ENCODE data around the gene CHEK2. TPM values are rescaled to one million over a fixed set of nuclear protein-coding genes. Genes with fewer than 3 reads are reported as not detected.

Gene CHEK2
- total and polyA plus RNA-seq, 9 donors, result 4.1 to 18.2 (median 10.2) TPM

DNA sequence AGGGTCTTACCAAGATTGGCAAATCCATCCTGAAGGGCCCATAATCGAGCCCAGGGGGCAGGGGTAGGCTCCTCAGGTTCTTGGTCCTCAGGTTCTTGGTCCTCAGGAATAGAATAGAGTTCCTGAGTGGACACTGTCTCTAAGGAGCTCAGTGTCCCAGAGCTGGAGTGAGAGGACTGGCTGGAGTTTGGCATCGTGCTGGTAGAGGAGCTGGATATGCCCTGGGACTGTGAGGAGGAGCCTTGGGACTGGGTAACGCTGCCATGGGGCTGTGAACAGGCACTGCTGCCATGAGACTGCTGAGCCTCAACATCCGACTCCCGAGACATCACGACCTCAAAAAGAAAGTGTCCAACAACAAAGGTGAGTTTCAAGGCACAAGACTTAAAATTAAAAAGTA lies 7.2 kb downstream of the CHEK2 start:
- H3K4me3 ChIP-seq, result no peak overlapping the region
- no peaks in the 10 kb centered on the region for H3K27me3 ChIP-seq
- WGBS, 3 donors, result 93 to 94% (median 93%) methylated on average over 6 of the region's 6 CpGs
- no peaks in the 10 kb centered on the region for H3K4me1 ChIP-seq (ENCODE audit: insufficient read depth)
- no peak for DNase-seq
- H3K27ac ChIP-seq, result no peak overlapping the region
- no peaks in the 10 kb centered on the region for H3K9me3 ChIP-seq
- no peaks in the 10 kb centered on the region for H3K36me3 ChIP-seq
- intact Hi-C loops (cut with DNase I), result no loop called here
- TF ChIP-seq POLR2A (IDR thresholded peaks at IDR 0.05) (no peak), EP300 (IDR thresholded peaks at IDR 0.05) (no peak)
- TF ChIP-seq, protein P1, sequence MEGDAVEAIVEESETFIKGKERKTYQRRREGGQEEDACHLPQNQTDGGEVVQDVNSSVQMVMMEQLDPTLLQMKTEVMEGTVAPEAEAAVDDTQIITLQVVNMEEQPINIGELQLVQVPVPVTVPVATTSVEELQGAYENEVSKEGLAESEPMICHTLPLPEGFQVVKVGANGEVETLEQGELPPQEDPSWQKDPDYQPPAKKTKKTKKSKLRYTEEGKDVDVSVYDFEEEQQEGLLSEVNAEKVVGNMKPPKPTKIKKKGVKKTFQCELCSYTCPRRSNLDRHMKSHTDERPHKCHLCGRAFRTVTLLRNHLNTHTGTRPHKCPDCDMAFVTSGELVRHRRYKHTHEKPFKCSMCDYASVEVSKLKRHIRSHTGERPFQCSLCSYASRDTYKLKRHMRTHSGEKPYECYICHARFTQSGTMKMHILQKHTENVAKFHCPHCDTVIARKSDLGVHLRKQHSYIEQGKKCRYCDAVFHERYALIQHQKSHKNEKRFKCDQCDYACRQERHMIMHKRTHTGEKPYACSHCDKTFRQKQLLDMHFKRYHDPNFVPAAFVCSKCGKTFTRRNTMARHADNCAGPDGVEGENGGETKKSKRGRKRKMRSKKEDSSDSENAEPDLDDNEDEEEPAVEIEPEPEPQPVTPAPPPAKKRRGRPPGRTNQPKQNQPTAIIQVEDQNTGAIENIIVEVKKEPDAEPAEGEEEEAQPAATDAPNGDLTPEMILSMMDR (IDR thresholded peaks at IDR 0.05), result no peak

DNA sequence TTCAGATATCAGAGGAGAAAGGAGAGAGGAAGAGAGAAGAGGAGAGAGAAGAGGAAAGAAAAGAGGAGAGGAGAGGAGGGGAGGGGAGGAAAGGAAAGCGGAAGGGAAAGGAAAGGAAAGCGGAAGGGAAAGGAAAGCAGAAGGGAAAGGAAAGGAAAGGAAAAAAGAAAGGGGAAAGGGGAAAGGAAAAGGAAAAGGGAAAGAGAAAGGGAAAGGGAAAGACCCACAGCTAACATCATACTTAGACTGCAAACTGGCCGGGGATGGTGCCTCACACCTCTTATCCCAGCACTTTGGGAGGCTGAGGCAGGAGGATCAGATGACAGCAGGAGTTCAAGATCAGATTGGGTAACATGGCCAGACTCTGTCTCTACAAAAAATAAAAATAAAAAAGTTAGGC lies 11.4 kb downstream of the CHEK2 start:
- H3K27ac ChIP-seq, result no peak overlapping the region
- WGBS, 3 donors, result 85 to 96% (median 90%) methylated on average over 3 of the region's 3 CpGs
- DNase-seq, result no peak
- no peaks in the 10 kb centered on the region for H3K4me1 ChIP-seq (ENCODE audit: insufficient read depth)
- H3K27me3 ChIP-seq, result no peaks in the 10 kb centered on the region
- TF ChIP-seq, protein P1 (IDR thresholded peaks at IDR 0.05), result no peak
- TF ChIP-seq EP300 (IDR thresholded peaks at IDR 0.05) (no peak), POLR2A (IDR thresholded peaks at IDR 0.05) (no peak)
- H3K9me3 ChIP-seq, result no peaks in the 10 kb centered on the region
- H3K4me3 ChIP-seq, result no peak overlapping the region
- intact Hi-C loops (cut with DNase I), result no loop called here
- no peaks in the 10 kb centered on the region for H3K36me3 ChIP-seq

DNA sequence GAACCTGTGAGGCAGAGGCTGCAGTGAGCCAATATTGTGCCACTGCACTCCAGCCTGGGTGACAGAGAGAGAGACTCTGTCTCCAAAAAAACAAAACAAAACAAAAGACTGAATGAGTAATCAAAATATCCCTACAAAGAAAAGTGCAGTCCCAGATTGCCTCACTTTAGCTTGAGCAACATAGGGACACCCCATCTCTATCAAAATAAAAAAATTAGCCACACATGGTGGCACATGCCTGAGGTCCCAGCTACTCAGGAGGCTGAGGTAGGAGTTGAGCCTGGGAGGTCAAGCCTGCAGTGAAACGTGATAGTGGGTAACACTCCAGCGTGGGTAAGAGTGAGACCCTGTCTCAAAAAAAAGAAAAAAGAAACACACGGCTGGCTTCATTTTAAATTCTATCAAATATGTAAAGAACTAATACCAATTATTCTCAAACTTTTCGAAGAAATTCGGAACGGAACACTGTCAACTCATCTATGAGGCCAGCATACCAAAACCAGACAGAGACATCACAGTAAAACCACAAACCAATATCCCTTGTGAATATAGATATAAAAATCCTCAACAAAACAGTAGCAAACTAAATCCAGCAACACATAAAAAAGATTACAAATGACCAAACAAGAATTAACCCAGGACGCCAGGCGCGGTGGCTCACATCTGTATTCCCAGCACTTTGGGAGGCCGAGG lies 12.9 kb downstream of the CHEK2 start:
- intact Hi-C loops (cut with DNase I), result no loop called here
- Histone ChIP-seq H3K36me3 (no peaks in the 10 kb centered on the region), H3K27ac (no peak overlapping the region), H3K9me3 (no peaks in the 10 kb centered on the region), H3K4me1 (ENCODE audit: insufficient read depth) (no peaks in the 10 kb centered on the region), H3K4me3 (no peak overlapping the region), H3K27me3 (no peaks in the 10 kb centered on the region)
- 94 to 95% (median 94%) methylated on average over 10 of the region's 10 CpGs for WGBS, 3 donors
- no peak for DNase-seq
- TF ChIP-seq, protein P1 (IDR thresholded peaks at IDR 0.05), result no peak
- TF ChIP-seq EP300 (IDR thresholded peaks at IDR 0.05), result no peak
- TF ChIP-seq POLR2A (IDR thresholded peaks at IDR 0.05), result no peak

DNA sequence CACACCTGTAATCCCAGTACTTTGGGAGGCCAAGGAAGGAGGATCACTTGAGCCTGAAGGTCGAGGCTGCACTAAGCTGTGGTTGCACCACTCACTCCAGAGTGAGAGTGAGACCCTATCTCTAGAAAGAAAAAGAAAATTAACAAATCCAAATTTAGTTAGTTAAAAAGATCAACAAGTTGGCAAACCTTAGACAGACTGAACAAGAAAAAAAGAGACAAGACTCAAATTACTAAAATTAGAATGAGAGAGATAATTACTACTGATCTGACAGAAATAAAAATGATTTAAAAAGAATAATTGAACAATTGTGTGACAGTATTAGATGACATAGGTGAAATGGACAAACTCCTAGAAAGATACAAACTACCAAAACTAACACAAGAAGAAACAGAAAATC lies 13.6 kb downstream of the CHEK2 start:
- no peaks in the 10 kb centered on the region for H3K27me3 ChIP-seq
- TF ChIP-seq, protein P1 (IDR thresholded peaks at IDR 0.05), result no peak
- no peak for TF ChIP-seq POLR2A (IDR thresholded peaks at IDR 0.05)
- no peaks in the 10 kb centered on the region for H3K4me1 ChIP-seq (ENCODE audit: insufficient read depth)
- DNase-seq, result no peak
- WGBS, 3 donors, result 93 to 100% (median 96%) methylated on average over 1 of the region's 1 CpG
- H3K4me3 ChIP-seq, result no peak overlapping the region
- no peaks in the 10 kb centered on the region for H3K9me3 ChIP-seq
- intact Hi-C loops (cut with DNase I), result no loop called here
- H3K27ac ChIP-seq, result no peak overlapping the region
- no peaks in the 10 kb centered on the region for H3K36me3 ChIP-seq

All from ovary (tissue), 9 donors.